Activated naive CD4-positive, alpha-beta T cell treated with anti-CD3 and anti-CD28 coated beads, Interleukin-2, amount 50 U/mL, for 72 hours (primary cell): ENCODE results near the gene COL25A1. TPM values are rescaled to one million over a fixed set of nuclear protein-coding genes. Genes with fewer than 3 reads are reported as not detected.
A peak's percentile ranks its signal among the peaks of the same experiment; 100 is the strongest.

Experiments
- ATAC-seq, 2 donors: fragments of 150-1000 bp; cut with Tn5 transposase; 2 replicates each; pipeline ENCODE4 v1.10.0; 2021; ENCODE audit warnings: mild to moderate bottlenecking in 2 of 2, moderate library complexity in 2 of 2
- DNase-seq, 2 donors: peaks; one replicate each; pipeline ENCODE4 v3.0.0; 2021 to 2022; ENCODE audit warnings: low spot score in 2 of 2
- H3K27ac Mint-ChIP-seq, 2 donors: one replicate each; pipeline ENCODE4 v1.8.0; 2022; ENCODE audit warnings: mild to moderate bottlenecking in 2 of 2, mixed read lengths in 2 of 2
- H3K36me3 Mint-ChIP-seq, 2 donors: one replicate each; pipeline ENCODE4 v1.8.0; 2022; ENCODE audit warnings: mixed read lengths in 2 of 2
- H3K9me3 Mint-ChIP-seq, 2 donors: one replicate each; pipeline ENCODE4 v1.8.0; 2022; ENCODE audit warnings: mixed read lengths in 2 of 2
- total RNA-seq, 2 donors: library from RNA; stranded (reverse); gene quantifications; one replicate each; pipeline ENCODE4 v1.2.3, GENCODE V29; 2022

COL25A1 gene
- not detected for total RNA-seq

DNA sequence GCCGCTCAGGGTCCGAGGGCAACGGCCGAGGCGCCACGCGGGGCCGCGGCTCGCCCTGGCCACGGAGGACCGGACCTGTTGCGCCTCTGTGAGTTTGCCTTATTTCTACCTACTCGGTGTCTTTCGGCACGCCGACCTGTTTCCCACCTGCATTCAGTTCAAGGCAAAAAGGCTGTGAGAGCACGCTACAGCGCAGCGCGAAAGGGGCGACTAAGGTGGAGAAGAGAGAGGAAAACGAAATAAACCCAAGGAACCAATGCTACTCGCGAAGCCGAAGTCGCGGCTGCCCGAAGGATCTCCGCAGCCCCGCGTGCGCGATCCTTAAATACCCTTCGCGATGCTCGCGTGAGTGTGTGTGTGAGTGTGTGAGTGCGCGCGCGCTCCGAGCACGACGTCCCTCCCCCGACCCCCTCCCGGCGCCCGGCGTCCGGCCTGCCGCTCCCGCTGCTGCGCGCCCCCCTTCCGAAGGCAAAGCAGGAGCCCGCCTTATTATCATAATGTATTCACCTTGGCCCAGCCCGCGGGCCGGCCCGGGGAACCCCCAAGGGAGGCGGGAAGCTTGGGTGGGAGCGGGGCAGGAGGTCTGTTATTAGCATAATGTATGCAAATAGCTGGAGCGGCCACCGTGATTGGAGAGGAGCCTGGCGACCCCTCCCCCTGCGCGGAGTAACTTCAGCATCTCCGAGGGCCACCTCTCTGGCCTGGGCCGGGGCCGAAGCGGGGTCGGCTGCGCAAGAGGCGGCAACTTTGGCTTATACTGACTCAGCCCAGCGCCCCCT, at the start of gene COL25A1:
TSS of gene COL25A1 (minus strand) at position 298 of the 779 bp plus-strand sequence.
- no peak within 1 kb of the TSS for H3K27ac Mint-ChIP-seq
- ATAC-seq (peak; percentile 76 to 79), DNase-seq (peak in 1 of 2 donors; percentile 27)
- no peaks in the 10 kb centered on the region for H3K36me3 Mint-ChIP-seq
- H3K9me3 Mint-ChIP-seq, result no peaks in the 10 kb centered on the region

DNA sequence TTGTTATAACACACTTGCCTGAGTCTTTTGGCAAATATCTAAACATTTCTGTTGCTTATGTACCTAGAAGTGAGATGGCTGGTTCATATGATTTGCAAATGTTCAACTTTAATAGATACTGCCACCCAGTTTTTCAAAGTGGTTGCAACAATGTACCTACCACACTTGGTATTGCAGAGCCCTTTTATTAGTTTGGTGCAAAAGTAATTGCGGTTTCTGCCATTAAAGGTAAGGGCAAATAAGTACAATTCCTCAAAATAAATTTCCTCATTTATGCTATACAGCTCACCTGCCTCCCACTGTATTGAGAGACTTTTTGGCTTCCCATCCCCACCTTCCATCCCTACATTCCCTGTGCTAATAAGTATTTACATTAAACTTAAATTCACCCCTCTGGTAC, 47.7 kb upstream of the COL25A1 start:
- H3K27ac Mint-ChIP-seq, result no peak overlapping the region
- H3K36me3 Mint-ChIP-seq, result peaks cover 0 to 13% of the 10 kb centered on the region in 2 donors
- DNase-seq (no peak), ATAC-seq (no peak)
- peaks cover 0 to 9% of the 10 kb centered on the region in 2 donors for H3K9me3 Mint-ChIP-seq

DNA sequence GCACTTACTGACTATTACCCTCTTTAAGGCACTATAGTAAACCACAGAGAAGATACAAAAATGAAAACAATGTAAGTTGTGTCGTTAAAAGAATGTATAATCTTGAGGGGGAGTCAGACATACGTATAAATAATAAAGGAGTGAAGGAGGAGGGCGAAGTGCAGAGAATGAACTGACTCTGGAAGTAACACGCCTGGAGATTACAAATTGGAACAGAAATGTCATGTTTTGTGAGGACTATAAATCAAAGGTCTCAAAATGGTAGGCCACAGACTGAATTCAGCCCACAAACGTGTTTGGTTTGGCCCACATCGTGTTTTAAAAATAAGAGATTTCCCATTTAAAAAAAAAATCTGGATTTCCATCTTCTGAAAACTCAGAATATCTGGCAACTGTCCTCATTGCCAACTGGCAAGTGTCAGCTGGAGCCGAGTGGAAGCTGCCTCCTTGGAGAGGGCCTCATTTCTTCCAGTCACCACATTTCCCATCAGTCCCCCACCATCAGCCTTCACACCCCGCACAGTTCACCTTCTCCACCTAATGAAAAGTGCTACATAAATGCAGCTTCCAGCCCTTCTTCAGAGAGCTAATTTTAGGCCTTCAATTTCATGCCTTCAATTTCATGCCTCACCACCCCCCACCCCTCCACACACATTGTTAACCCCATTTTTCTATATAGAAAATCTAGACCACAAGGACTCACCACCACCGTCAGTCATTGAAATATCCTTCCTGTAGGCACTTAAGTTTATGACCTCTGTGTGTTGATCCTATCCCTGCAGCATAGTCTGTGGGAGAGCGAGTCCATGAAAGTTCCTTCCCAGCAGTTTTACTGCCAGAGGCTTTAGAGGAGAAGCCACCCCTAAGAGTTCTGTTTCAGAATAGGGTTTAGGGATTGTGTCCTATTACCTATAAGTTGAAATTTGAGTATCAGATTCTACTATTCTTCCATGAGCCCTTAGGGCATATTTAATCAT, 32.0 kb upstream of the COL25A1 start:
- DNase-seq (no peak), ATAC-seq (no peak)
- Mint-ChIP-seq H3K27ac (no peak overlapping the region), H3K9me3 (no peaks in the 10 kb centered on the region), H3K36me3 (peaks cover 0 to 5% of the 10 kb centered on the region in 2 donors)

DNA sequence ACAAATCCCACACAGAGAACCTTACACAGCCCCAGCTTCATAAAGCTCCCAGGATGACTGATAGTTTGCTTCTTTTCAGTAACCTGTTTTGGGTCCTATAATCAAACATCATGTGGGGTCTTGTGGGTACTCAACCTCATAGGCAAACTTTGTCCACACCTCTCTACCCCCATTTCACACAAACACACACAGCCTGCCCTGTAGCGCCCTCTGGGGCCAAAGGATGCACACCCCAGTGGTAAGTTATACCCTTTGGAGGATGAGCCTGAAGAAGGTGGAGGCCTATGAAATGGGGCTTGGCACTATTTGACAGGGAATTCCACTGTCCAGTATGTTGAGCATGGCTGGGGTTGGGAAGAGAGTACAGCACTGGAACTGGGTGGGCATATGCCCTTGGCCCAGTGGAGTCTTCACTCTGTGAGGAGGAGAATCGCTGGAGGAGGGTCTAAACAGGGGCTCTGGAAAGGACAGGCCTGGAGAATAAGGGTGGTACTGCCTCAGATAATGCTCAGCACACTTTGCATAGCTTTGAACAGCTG, 30.5 kb upstream of the COL25A1 start:
- no peak overlapping the region for H3K27ac Mint-ChIP-seq
- H3K36me3 Mint-ChIP-seq, result no peaks in the 10 kb centered on the region
- H3K9me3 Mint-ChIP-seq, result no peaks in the 10 kb centered on the region
- DNase-seq (peak in 1 of 2 donors; percentile 34), ATAC-seq (peak in 1 of 2 donors; percentile 59)

DNA sequence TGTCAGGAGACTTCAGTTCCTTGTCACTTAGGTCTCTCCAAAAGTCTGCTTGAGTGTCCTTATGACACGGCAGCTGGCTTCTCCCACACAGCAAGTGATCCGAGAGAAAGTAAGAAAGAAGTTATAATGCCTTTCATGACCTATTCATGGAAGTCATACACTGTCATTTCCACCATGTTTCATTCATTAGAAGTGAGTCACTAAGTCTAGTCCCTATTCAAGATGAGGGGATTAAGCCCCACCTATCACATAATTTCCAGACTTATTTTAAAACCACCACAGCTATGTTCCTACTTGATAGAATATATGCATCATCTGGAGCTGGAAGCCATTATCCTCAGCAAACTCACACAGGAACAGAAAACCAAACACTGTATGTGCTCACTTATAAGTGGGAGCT, 25.2 kb upstream of the COL25A1 start:
- Mint-ChIP-seq H3K27ac (no peak overlapping the region), H3K36me3 (peaks cover 13 to 18% of the 10 kb centered on the region in 2 donors), H3K9me3 (peaks cover 15 to 20% of the 10 kb centered on the region in 2 donors)
- ATAC-seq, result no peak
- no peak for DNase-seq

DNA sequence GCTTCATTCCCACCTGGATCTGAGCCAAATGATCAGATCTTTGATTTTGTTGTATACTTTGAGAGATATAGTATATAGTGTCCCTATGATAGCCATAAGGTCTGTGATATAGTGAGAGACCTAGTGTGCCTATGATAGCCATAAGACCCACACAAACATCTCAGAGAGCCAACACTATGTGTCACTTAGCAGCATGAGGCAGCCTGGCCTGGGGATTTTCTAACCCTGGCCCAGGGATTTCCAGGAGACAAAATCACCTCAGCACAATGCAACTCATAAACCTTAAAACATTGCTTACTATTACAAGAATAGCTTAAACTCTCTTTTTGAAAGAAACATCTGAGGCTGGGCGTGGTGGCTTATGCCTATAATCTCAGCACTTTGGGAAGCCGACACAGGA, 23.2 kb upstream of the COL25A1 start:
- no peak overlapping the region for H3K27ac Mint-ChIP-seq
- peaks cover 25 to 31% of the 10 kb centered on the region in 2 donors for H3K9me3 Mint-ChIP-seq
- ATAC-seq (no peak), DNase-seq (no peak)
- peaks cover 23 to 28% of the 10 kb centered on the region in 2 donors for H3K36me3 Mint-ChIP-seq

DNA sequence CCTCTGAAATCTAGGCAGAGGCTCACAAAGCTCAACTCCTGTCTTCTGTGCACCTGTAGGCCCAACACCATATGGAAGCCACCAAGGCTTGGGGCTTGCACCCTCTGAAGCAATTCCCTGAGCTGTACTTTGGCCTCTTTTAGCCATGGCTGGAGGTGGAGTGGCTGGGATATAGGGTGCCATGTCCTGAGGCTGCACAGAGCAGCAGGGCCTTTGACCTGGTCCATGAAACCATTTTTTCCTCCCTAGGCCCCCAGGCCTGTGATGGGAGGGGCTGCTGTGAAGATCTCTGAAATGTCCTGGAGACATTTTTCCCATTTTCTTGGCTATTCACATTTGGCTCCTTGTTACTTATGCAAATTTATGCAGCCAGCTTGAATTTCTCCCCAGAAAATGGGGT, 20.9 kb upstream of the COL25A1 start:
- Mint-ChIP-seq H3K36me3 (peaks cover 23 to 37% of the 10 kb centered on the region in 2 donors), H3K27ac (no peak overlapping the region), H3K9me3 (peaks cover 30 to 44% of the 10 kb centered on the region in 2 donors)
- no peak for ATAC-seq
- no peak for DNase-seq

DNA sequence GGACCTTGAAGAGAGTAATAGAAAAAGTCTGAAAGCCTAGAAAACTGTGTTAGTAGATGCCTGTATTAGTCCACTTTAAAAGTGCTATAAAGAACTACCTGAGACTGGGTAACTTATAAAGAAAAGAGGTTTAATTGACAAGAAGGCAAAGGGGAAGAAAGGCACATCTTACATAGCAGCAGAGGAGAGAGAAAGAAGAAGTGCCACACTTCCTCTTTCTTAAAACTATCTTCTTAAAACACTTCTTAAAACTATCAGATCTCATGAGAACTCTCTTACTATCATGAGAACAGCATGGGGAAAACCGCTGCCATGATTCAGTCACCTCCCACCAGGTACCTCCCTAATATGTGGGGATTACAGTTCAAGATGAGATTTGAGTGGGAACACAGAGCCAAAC, 18.8 kb upstream of the COL25A1 start:
- DNase-seq (no peak), ATAC-seq (no peak)
- Mint-ChIP-seq H3K36me3 (peaks cover 23 to 32% of the 10 kb centered on the region in 2 donors), H3K9me3 (peaks cover 30 to 41% of the 10 kb centered on the region in 2 donors), H3K27ac (no peak overlapping the region)

DNA sequence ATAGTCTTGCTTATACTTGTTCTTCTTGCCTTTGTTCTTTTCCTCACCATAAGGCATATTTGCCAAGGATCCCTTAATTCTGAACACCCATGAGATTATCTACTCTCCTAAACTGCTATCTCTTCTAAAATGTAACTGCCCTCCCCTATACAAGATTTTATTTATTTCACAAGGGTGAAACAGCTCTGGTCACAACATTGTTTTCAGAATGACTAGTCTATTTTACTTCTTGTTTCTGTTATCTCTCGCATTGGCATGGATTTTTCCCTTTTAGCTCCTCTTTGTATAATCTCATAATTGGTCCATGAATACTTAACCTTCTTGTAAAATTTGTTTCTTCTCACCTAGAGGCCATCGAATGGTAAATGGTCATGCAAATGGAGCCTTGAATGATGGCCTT, 17.2 kb upstream of the COL25A1 start:
- no peak for DNase-seq
- no peak overlapping the region for H3K27ac Mint-ChIP-seq
- H3K36me3 Mint-ChIP-seq, result peaks cover 23 to 32% of the 10 kb centered on the region in 2 donors
- peaks cover 30 to 41% of the 10 kb centered on the region in 2 donors for H3K9me3 Mint-ChIP-seq
- no peak for ATAC-seq

DNA sequence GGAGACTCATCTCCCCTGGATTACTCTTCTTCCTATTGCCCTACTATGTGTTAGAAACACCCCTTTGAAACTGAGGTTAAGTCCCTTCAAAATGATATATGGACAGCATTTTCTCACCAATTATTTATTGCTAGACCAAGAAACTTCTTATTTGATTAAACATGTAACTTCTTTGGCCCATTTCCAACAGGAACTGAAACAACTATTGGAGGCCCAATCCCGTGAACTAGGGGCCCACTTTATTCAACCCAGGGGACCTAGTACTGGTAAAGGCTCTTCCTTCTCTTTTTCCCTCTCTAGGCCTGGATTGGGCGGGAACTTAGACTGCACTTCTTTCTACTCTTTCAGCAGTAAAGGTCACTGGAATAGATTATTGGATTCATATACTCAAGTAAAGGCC, 16.7 kb upstream of the COL25A1 start:
- ATAC-seq (no peak), DNase-seq (no peak)
- Mint-ChIP-seq H3K9me3 (peaks cover 24 to 36% of the 10 kb centered on the region in 2 donors), H3K36me3 (peaks cover 22 to 34% of the 10 kb centered on the region in 2 donors), H3K27ac (no peak overlapping the region)

DNA sequence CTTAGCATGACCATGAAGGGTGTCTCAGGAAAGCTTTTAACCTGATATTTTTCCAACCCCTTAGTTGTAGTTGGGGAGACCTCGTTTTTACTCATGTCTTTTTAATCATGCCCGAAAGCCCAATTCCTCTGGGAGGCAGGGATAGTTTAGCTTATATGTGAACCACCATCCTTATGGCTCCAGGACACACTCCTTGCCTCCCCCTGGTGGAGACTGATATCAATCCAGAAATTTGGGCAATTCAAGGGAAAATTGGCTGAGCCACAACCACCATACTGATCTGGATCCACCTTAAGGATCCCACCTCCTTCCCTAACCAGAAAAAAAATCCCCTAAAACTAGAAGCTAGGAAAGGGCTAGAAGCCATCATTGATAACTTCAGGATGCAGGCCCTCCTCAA, 13.4 kb upstream of the COL25A1 start:
- ATAC-seq (no peak), DNase-seq (no peak)
- H3K27ac Mint-ChIP-seq, result no peak overlapping the region
- peaks cover 18 to 27% of the 10 kb centered on the region in 2 donors for H3K9me3 Mint-ChIP-seq
- H3K36me3 Mint-ChIP-seq, result peaks cover 6 to 29% of the 10 kb centered on the region in 2 donors

DNA sequence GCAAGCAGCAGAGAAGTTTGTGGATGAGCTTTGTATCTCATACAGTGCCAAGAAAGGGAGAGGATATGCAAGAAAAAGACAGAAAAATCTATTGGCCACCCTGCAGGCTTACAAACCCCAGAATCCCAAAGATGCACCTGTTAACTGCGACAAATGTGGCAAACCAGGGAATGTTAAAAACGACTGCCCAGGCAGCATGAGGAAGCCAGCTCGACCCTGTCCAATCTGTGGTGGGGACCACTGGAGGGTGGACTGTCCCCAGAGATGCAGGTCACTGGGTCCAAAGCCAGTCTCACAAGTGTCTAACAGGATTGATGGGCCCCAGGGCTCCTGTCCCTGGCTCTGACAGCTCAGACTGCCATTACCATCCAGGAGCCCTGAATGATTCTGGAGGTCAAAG, 12.9 kb upstream of the COL25A1 start:
- peaks cover 13 to 22% of the 10 kb centered on the region in 2 donors for H3K9me3 Mint-ChIP-seq

DNA sequence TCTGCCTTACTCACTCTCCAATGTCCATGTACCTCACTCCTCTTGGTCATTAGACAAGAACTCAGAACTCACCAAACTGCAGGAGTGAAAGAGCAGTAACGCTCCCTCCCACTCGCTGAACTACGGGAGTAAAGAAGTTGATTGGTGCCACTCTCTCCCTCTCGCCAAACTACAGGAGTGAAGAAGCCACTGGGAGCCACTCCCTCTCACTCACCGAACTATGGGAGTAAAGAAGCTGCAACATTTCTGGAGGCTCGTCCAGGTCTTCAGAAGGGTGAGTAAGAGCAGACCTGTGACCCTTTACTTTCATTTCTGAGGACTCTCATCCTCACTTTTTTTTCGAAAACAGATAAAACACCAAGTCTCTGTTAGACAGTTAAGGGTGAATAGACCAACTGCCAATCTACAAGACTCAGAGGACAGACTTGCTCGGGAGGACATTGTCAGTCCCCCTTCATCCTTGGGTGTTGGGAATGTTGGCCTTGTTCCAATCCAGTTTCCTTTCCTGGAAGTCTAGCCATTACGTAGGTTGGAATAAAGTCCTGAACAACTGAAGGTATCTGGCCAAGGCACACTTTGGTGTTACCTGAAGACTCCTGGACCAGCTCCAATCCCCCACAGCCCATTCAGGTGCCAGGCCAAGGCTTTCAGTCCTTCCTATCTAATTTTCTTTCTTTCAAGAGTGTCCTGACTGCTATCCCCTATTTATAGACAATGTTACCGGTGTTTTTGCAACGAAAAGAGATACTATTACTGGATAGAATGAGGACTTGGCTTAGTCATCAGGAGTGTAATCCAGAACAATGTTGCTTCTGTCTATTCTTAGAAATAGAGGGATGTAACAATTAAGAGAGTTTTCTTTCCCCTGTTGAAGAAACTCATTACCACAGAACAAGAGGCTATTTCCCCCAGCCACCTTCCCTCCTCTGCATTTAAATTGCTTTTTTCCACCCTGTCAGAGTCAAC, 11.0 kb upstream of the COL25A1 start:
- peaks cover 6 to 23% of the 10 kb centered on the region in 2 donors for H3K36me3 Mint-ChIP-seq
- ATAC-seq, result no peak

More for the DNA sequence above, 12.9 kb upstream of the COL25A1 start:
- H3K27ac Mint-ChIP-seq, result no peak overlapping the region
- DNase-seq (no peak), ATAC-seq (no peak)
- peaks cover 6 to 29% of the 10 kb centered on the region in 2 donors for H3K36me3 Mint-ChIP-seq

DNA sequence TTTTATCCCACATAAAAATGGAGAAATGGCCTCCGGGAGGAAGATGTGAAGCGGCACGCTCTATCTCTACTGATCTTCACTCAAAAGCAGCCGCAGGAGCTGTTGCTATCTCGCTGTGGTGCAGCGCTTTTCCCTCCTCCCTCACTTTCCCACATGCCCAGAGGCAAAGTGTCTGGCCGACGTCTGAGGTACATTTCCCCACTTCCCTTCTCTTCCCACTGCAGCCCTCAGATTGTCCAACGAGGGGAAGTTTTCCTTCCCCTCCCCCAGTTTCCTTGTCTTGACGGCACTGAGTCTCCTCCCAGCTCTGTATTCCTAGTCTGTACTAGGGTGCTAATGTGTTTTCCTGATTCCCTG, 660 bp upstream of the COL25A1 start:
- no peak for DNase-seq
- Mint-ChIP-seq H3K36me3 (no peaks in the 10 kb centered on the region), H3K9me3 (no peaks in the 10 kb centered on the region), H3K27ac (no peak overlapping the region)
- no peak for ATAC-seq

More for the DNA sequence above, 11.0 kb upstream of the COL25A1 start:
- Mint-ChIP-seq H3K9me3 (peaks cover 12 to 13% of the 10 kb centered on the region in 2 donors), H3K27ac (no peak overlapping the region)
- DNase-seq, result no peak

DNA sequence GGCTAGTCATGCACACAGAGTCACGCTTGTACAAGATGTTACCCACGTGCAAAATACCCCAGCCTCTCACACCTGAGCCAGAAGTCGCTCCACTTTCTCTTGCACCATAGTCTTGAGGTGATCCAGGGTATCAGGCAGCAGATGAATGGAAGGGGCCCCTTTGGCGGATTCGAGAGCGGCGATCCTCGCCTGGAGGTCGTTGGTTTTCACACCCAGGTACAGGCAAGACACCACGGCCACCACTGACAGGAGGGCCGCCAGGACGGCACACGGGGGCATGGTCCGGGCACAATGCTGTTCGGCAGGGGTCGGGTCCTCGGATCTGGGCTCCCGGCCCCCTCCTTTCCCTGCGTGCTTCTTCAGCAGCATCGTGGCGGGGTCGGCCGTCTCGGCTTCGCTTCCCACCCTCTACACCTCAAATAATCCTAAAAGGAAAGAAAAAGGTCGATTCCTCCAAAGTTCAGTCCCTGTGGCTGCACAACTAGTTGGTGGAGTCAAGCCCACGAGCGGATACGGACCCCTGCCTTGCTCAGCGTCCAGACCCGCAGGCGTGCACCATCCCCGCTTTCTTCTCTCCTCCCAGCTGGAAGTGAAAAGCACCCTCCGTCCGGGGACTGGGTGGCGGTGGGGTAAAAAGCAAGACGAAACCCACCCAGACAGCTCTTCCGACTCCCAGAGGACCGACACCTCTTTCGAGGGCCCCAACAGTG, 652 bp downstream of the COL25A1 start:
- Mint-ChIP-seq H3K27ac (no peak overlapping the region), H3K36me3 (no peaks in the 10 kb centered on the region), H3K9me3 (no peaks in the 10 kb centered on the region)
- DNase-seq, result peak in 1 of 2 donors; percentile 5
- peak in 1 of 2 donors; percentile 21 for ATAC-seq
